Measurements from ENCODE around the gene RBPMS2.

Gene RBPMS2

GRCh38 chr15:64731012-64731804, 44.2 kb downstream of the RBPMS2 start:
- DNase-seq (ENCODE audit: low spot score) = no peak
- Histone ChIP-seq H3K4me3 (no peak overlapping the region), H3K27ac (no peak overlapping the region)
- peak; percentile 81 for TF ChIP-seq CTCF (IDR thresholded peaks at IDR 0.05)

- Histone ChIP-seq H3K27ac (no peak overlapping the region), H3K4me3 (no peak overlapping the region)
- DNase-seq (ENCODE audit: low spot score) = no peak
- no peak for TF ChIP-seq CTCF (IDR thresholded peaks at IDR 0.05)
Observed at GRCh38 chr15:64730151-64730550, 45.2 kb downstream of the RBPMS2 start.

- H3K4me3 ChIP-seq = no peak overlapping the region
- no peak for DNase-seq (ENCODE audit: low spot score)
- H3K27ac ChIP-seq = peak overlapping the region in 1 of 2 donors; percentile 20
- no peak for TF ChIP-seq CTCF (IDR thresholded peaks at IDR 0.05)
Observed at GRCh38 chr15:64720188-64720587, 55.2 kb downstream of the RBPMS2 start.

GRCh38 chr15:64717735-64718495, 57.5 kb downstream of the RBPMS2 start:
- no peak for TF ChIP-seq CTCF (IDR thresholded peaks at IDR 0.05)
- no peak for DNase-seq (ENCODE audit: low spot score)
- Histone ChIP-seq H3K4me3 (peak overlapping the region; percentile 6), H3K27ac (peak overlapping the region; percentile 22 to 67)

- TF ChIP-seq CTCF (IDR thresholded peaks at IDR 0.05) = no peak
- DNase-seq (ENCODE audit: low spot score) = no peak
- H3K4me3 ChIP-seq = no peak overlapping the region
- H3K27ac ChIP-seq = peak overlapping the region in 1 of 2 donors; percentile 67
Observed at GRCh38 chr15:64717130-64717529, 58.3 kb downstream of the RBPMS2 start.

- no peak for DNase-seq (ENCODE audit: low spot score)
- H3K27ac ChIP-seq = no peak overlapping the region
Observed at GRCh38 chr15:64716452-64716851, 58.9 kb downstream of the RBPMS2 start.

More at GRCh38 chr15:64716452-64716851, 58.9 kb downstream of the RBPMS2 start:
- H3K4me3 ChIP-seq = no peak overlapping the region
- TF ChIP-seq CTCF (IDR thresholded peaks at IDR 0.05) = no peak

All from coronary artery (tissue), 2 donors.